B cell (primary cell): ENCODE measurements around the gene TLE5. TPM values are rescaled to one million over a fixed set of nuclear protein-coding genes. Genes with fewer than 3 reads are reported as not detected.

ENCODE experiments used
- ATAC-seq: fragments of 200-7000 bp; cut with Tn5 transposase; one replicate; pipeline ENCODE4 v1.10.0; 2021; ENCODE audit warnings: low read depth, mild to moderate bottlenecking, moderate number of reproducible peaks, moderate library complexity
- CTCF ChIA-PET: fragments of 350-600 bp; sonication (Branson Sonifier 250); formaldehyde crosslinking; loops from one replicate; lab custom pipeline; 2021; ENCODE audit warnings: antibody characterized with exemption, inconsistent platforms; lab: Charles Lee
- POLR2A ChIA-PET: fragments of 350-600 bp; sonication (Branson Sonifier 250); formaldehyde crosslinking; loops from one replicate; lab custom pipeline; 2021; ENCODE audit warnings: antibody characterized with exemption; lab: Charles Lee
- DNase-seq: peaks from one replicate; pipeline ENCODE4 v3.0.0; 2013
- H2AFZ ChIP-seq: 2 replicates; pipeline ENCODE4 v1.6.1; 2012; ENCODE audit warnings: mild to moderate bottlenecking, low read depth, low read length; ENCODE audit not compliant: insufficient read depth, poor library complexity, severe bottlenecking
- H3K27ac ChIP-seq, 2 donors: 1 replicate in 1 of 2; 2 replicates in 1 of 2; pipeline ENCODE4 v1.5.1; 2012 to 2013; ENCODE audit warnings: low read length in 2 of 2, mild to moderate bottlenecking in 2 of 2, moderate library complexity in 1 of 2
- H3K27me3 ChIP-seq, 4 experiments: fragments of 200-600 bp in 1 of 4; sonication (generic) in 1 of 4; replicated peaks in 1 of 4; 1 replicate in 2 of 4; 2 replicates in 2 of 4; pipeline versions ENCODE4 v1.6.1 to v1.7.0; 2013 to 2016; ENCODE audit warnings: low read length in 3 of 4, mild to moderate bottlenecking in 2 of 4, mixed read lengths in 1 of 4, moderate library complexity in 1 of 4; ENCODE audit not compliant: insufficient read depth in 4 of 4, control insufficient read depth in 3 of 4; ENCODE audit errors: control extremely low read depth in 1 of 4
- H3K36me3 ChIP-seq, 2 experiments: replicated peaks in 1 of 2; 1 replicate in 1 of 2; 2 replicates in 1 of 2; pipeline versions ENCODE4 v1.6.1 to v1.7.1; 2013; ENCODE audit warnings: low read length in 1 of 2; ENCODE audit not compliant: insufficient read depth in 2 of 2, control insufficient read depth in 1 of 2; ENCODE audit errors: control extremely low read depth in 1 of 2, extremely low read depth in 1 of 2
- H3K4me1 ChIP-seq, 2 donors: fragments of 200-600 bp in 1 of 2; sonication (generic) in 1 of 2; 1 replicate in 1 of 2; 2 replicates in 1 of 2; pipeline versions ENCODE4 v1.5.1 to v1.6.1; 2013 to 2017; ENCODE audit warnings: low read length in 2 of 2; ENCODE audit not compliant: control insufficient read depth in 2 of 2, insufficient read depth in 2 of 2
- H3K4me2 ChIP-seq: replicated peaks from 2 replicates; pipeline ENCODE3; 2012; ENCODE audit warnings: mild to moderate bottlenecking, low read depth, low read length; ENCODE audit not compliant: poor library complexity, severe bottlenecking
- H3K4me3 ChIP-seq, 5 experiments: fragments of 200-600 bp in 1 of 5; sonication (generic) in 1 of 5; 1 replicate in 3 of 5; 2 replicates in 2 of 5; pipeline versions ENCODE4 v1.5.1 to v1.7.0; 2011 to 2016; ENCODE audit warnings: low read length in 4 of 5, mild to moderate bottlenecking in 4 of 5, low read depth in 2 of 5, control low read depth in 1 of 5, moderate library complexity in 1 of 5; ENCODE audit not compliant: insufficient read depth in 1 of 5; ENCODE audit errors: control extremely low read depth in 1 of 5, extremely low read depth in 1 of 5
- H3K79me2 ChIP-seq: fragments of 200-600 bp; sonication (generic); one replicate; pipeline ENCODE4 v1.6.0; 2016; ENCODE audit warnings: low read length; ENCODE audit not compliant: control insufficient read depth, insufficient read depth
- H3K9ac ChIP-seq: fragments of 200-600 bp; sonication (generic); 2 replicates; pipeline ENCODE4 v1.6.1; 2017; ENCODE audit warnings: mild to moderate bottlenecking, low read length, moderate library complexity
- H3K9me3 ChIP-seq, 3 donors: one replicate each; pipeline versions ENCODE4 v1.6.1 to v1.7.1; 2013; ENCODE audit warnings: low read length in 2 of 3; ENCODE audit not compliant: control insufficient read depth in 2 of 3, insufficient read depth in 1 of 3; ENCODE audit errors: control extremely low read depth in 1 of 3
- H4K20me1 ChIP-seq: 2 replicates; pipeline ENCODE4 v1.6.0; 2012; ENCODE audit warnings: mild to moderate bottlenecking, low read length; ENCODE audit not compliant: insufficient read depth, control insufficient read depth, poor library complexity, severe bottlenecking
- H3K27ac Mint-ChIP-seq: one replicate; pipeline ENCODE4 v1.8.0; 2021; ENCODE audit warnings: mixed read lengths
- H3K27me3 Mint-ChIP-seq: one replicate; pipeline ENCODE4 v1.8.0; 2021; ENCODE audit warnings: mixed read lengths
- H3K4me1 Mint-ChIP-seq: one replicate; pipeline ENCODE4 v1.8.0; 2021; ENCODE audit warnings: mixed read lengths
- H3K4me3 Mint-ChIP-seq: one replicate; pipeline ENCODE4 v1.8.0; 2021; ENCODE audit warnings: mixed read lengths
- H3K9me3 Mint-ChIP-seq: one replicate; pipeline ENCODE4 v1.8.0; 2022; ENCODE audit warnings: mixed read lengths; ENCODE audit not compliant: insufficient read depth
- EZH2 ChIP-seq: IDR thresholded peaks from 2 replicates; pipeline ENCODE4 v1.6.1; 2012; ENCODE audit warnings: borderline replicate concordance, low read depth, mild to moderate bottlenecking, moderate library complexity, low read length; ENCODE audit not compliant: insufficient read depth, poor library complexity, severe bottlenecking
- WGBS: methylation state at CpG from one replicate; pipeline ENCODE4 v1.1.5; 2013; ENCODE audit warnings: missing lambda C conversion rate; ENCODE audit not compliant: insufficient coverage; 5-methylcytosine and 5-hydroxymethylcytosine counted together
- intact Hi-C: fragments of 100-400 bp; cut with micrococcal nuclease; formaldehyde crosslinking; loops from one replicate; pipeline ENCODE4 v1.10.0; 2022
- polyA plus RNA-seq: library from polyadenylated mRNA; depleted of rRNA; stranded (reverse); fragments of >200 nt; gene quantifications from 2 replicates; pipeline ENCODE4 v1.2.3, GENCODE V29; 2012
- total RNA-seq, 2 donors: library from RNA; stranded (reverse); fragments of 120-200 nt in 1 of 2; gene quantifications; 1 replicate in 1 of 2; 2 replicates in 1 of 2; pipeline versions ENCODE4 v1.2.3 to v1.2.4, GENCODE V29; 2013 to 2022
- TF ChIP-seq, protein P1 (sequence below): fragments of 200-600 bp; IDR thresholded peaks from one replicate; pipeline ENCODE4 v1.8.0; 2022; ENCODE audit warnings: antibody characterized with exemption, mild to moderate bottlenecking

TLE5 gene
- total and polyA plus RNA-seq, 2 donors (not counting 1 experiment from before 2014, with no cell fraction given), result 697 to 1,132 TPM

DNA sequence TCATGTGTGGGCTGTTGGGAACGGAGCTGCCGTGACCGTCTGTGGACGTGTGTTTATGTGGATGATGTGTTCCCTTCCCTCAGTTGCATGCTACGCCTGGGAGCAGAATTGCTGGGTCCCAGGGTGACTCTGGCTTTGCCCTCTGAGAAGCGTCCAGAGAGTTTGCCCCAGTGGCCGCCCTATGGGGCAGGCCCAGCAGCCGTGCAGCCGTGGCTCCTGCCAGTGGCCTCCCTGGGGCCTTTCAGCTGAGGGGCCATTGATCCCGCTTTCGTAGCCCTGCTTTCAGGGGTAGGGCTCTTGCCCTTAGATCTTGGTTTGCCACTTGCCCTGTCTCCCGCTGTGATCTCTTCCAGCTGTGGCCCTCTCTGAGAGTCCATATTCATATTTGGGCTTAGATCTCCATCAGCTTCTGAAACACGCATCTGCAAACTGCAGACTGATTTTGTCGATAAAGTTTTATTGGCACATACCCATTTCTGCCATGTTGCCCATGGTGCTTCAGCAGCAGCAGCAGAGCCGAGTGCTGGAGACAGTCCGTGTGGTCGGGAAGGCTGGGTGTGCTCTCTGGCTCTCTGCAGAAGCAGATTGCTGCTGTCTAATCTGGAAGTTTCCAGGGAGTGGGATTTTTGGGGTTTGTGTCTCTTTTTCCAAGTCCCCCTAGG is 49.4 kb upstream of the TLE5 start:
- intact Hi-C loops, result no loop called here
- no peak overlapping the region for H3K27ac ChIP-seq
- H3K4me2 ChIP-seq, result no peak overlapping the region
- no peak overlapping the region for H3K9ac ChIP-seq
- ATAC-seq (no peak), DNase-seq (no peak)
- no peak overlapping the region for H3K4me3 ChIP-seq
- H3K27ac Mint-ChIP-seq, result no peak overlapping the region
- no peak overlapping the region for H2AFZ ChIP-seq
- CTCF ChIA-PET, result interaction anchor here (1.1 to 12.5 kb wide), 3 partner anchors 8 to 161 kb away, joined by 3 to 281 read pairs (median 7); no protein-coding TSS in a partner anchor
- H3K36me3 ChIP-seq, result no peaks in the 10 kb centered on the region
- 96% methylated on average over 17 of the region's 17 CpGs for WGBS
- TF ChIP-seq EZH2, result no peak
- TF ChIP-seq, protein P1, sequence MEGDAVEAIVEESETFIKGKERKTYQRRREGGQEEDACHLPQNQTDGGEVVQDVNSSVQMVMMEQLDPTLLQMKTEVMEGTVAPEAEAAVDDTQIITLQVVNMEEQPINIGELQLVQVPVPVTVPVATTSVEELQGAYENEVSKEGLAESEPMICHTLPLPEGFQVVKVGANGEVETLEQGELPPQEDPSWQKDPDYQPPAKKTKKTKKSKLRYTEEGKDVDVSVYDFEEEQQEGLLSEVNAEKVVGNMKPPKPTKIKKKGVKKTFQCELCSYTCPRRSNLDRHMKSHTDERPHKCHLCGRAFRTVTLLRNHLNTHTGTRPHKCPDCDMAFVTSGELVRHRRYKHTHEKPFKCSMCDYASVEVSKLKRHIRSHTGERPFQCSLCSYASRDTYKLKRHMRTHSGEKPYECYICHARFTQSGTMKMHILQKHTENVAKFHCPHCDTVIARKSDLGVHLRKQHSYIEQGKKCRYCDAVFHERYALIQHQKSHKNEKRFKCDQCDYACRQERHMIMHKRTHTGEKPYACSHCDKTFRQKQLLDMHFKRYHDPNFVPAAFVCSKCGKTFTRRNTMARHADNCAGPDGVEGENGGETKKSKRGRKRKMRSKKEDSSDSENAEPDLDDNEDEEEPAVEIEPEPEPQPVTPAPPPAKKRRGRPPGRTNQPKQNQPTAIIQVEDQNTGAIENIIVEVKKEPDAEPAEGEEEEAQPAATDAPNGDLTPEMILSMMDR, result no peak
- no peaks in the 10 kb centered on the region for H3K27me3 ChIP-seq
- peaks cover 11% of the 10 kb centered on the region for H3K79me2 ChIP-seq
- H3K9me3 Mint-ChIP-seq, result no peaks in the 10 kb centered on the region
- H3K4me1 ChIP-seq, result peaks cover 0 to 4% of the 10 kb centered on the region in 2 donors
- peaks cover 0 to 3% (median 0%) of the 10 kb centered on the region in 3 donors for H3K9me3 ChIP-seq
- no peaks in the 10 kb centered on the region for H3K27me3 Mint-ChIP-seq
- no peak overlapping the region for H3K4me3 Mint-ChIP-seq
- peaks cover 4% of the 10 kb centered on the region for H3K4me1 Mint-ChIP-seq
- POLR2A ChIA-PET, result no interaction called here
- H4K20me1 ChIP-seq, result peaks cover 6% of the 10 kb centered on the region

DNA sequence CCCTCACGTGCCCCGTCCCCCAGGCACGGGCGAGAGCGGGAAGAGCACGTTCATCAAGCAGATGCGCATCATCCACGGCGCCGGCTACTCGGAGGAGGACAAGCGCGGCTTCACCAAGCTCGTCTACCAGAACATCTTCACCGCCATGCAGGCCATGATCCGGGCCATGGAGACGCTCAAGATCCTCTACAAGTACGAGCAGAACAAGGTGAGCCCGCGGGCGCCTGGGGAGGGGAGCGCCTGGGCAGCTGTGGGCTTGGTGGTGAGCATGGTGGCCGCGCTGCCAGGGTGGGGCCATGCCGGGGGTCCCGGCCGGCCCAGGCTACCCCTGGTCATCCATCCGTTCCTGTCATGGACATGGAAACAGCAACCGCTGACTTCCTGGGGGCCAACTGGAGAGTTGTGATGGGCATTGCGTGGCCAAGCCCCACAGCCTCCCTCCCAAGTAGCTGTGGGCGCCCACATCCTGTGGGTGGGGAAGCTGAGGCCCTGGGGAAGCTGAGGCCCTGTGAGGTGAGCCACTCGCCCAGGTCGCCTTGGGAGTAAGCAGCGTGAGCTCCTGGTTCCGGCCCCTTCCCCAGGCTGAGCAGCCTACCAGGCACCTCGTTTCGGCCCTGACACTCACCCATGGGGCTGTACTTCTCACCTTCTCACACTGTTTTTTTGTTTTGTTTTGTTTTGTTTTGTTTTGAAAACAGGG is 48.0 kb upstream of the TLE5 start:
- Histone ChIP-seq H3K27me3 (no peaks in the 10 kb centered on the region), H3K4me2 (no peak overlapping the region), H3K79me2 (peaks cover 15% of the 10 kb centered on the region), H3K9me3 (peaks cover 0 to 3% (median 0%) of the 10 kb centered on the region in 3 donors), H3K4me3 (no peak overlapping the region), H3K9ac (no peak overlapping the region), H3K36me3 (no peaks in the 10 kb centered on the region), H4K20me1 (peaks cover 15% of the 10 kb centered on the region), H3K27ac (no peak overlapping the region), H2AFZ (no peak overlapping the region), H3K4me1 (peaks cover 0 to 4% of the 10 kb centered on the region in 2 donors)
- WGBS, result 91% methylated on average over 34 of the region's 37 CpGs
- intact Hi-C loops, result no loop called here
- no peaks in the 10 kb centered on the region for H3K27me3 Mint-ChIP-seq
- H3K27ac Mint-ChIP-seq, result no peak overlapping the region
- ATAC-seq (no peak), DNase-seq (no peak)
- no peaks in the 10 kb centered on the region for H3K9me3 Mint-ChIP-seq
- H3K4me1 Mint-ChIP-seq, result peaks cover 4% of the 10 kb centered on the region
- CTCF ChIA-PET, result interaction anchor here (0.5 to 12.5 kb wide), 8 partner anchors 15 to 159 kb away, joined by 3 to 281 read pairs (median 4); no protein-coding TSS in a partner anchor
- no peak overlapping the region for H3K4me3 Mint-ChIP-seq
- no peak for TF ChIP-seq EZH2
- TF ChIP-seq, protein P1, result no peak
- POLR2A ChIA-PET, result interaction anchor here (0.6 kb wide), 1 partner anchor 45 kb away, joined by 3 read pairs; no protein-coding TSS in a partner anchor
